GM12878 (cell line): ENCODE measurements around the gene ADAMTS2. TPM values are rescaled to one million over a fixed set of nuclear protein-coding genes. Genes with fewer than 3 reads are reported as not detected.

ENCODE experiments used
- ATAC-seq: fragments of 200-7000 bp; cut with Tn5 transposase; 3 replicates; pipeline ENCODE4 v1.9.1; 2020; ENCODE audit warnings: mild to moderate bottlenecking, moderate library complexity
- BruUV-seq: library from RNA; stranded (reverse); fragments of 400-500 nt; replicated peaks from 2 replicates; lab custom pipeline; 2021; lab: Mats Ljungman, UMichigan
- CTCF ChIA-PET: fragments of 300-600 bp; sonication (Branson Sonifier 250); formaldehyde crosslinking; extraction: SDS; loops from one replicate; lab custom pipeline; 2021; ENCODE audit warnings: inconsistent platforms; lab: Yijun Ruan, JAX
- POLR2A ChIA-PET: fragments of 350-600 bp; formaldehyde crosslinking; extraction: SDS; loops from one replicate; lab custom pipeline; 2021; ENCODE audit warnings: inconsistent platforms; lab: Charles Lee
- RAD21 ChIA-PET: fragments of 300-600 bp; sonication (Branson Sonifier 250); formaldehyde crosslinking; loops from one replicate; lab custom pipeline; 2023; ENCODE audit warnings: antibody characterized with exemption; ENCODE audit not compliant: unreplicated experiment; lab: Charles Lee
- SMC1A ChIA-PET: fragments of 300-600 bp; sonication (Branson Sonifier 250); formaldehyde crosslinking; loops from one replicate; lab custom pipeline; 2023; ENCODE audit not compliant: unreplicated experiment, uncharacterized antibody; lab: Charles Lee
- DNase-seq: peaks from one replicate; pipeline ENCODE4 v3.0.0-alpha.2; 2011; ENCODE audit warnings: low read depth, low spot score
- FAIRE-seq: peaks from 3 replicates; lab custom pipeline; 2011; peaks lifted over from hg19 to GRCh38; lab: Jason Lieb, UNC
- H2AFZ ChIP-seq: 2 replicates; pipeline ENCODE4 v1.6.0; 2011; ENCODE audit warnings: low read depth, low read length, control low read depth; ENCODE audit not compliant: control insufficient read depth
- H3K27ac ChIP-seq: 2 replicates; pipeline ENCODE4 v1.5.1; 2011; ENCODE audit warnings: control low read depth; ENCODE audit not compliant: control insufficient read depth, insufficient read depth
- H3K27me3 ChIP-seq, 2 experiments: replicated peaks in 1 of 2; 2 replicates each; pipeline versions ENCODE4 v1.6.0 to v1.6.1; 2011; ENCODE audit warnings: low read length in 1 of 2; ENCODE audit not compliant: control insufficient read depth in 2 of 2, insufficient read depth in 2 of 2
- H3K36me3 ChIP-seq, 2 experiments: 2 replicates each; pipeline ENCODE4 v1.5.1; 2011; ENCODE audit warnings: low read length in 1 of 2; ENCODE audit not compliant: control insufficient read depth in 2 of 2, insufficient read depth in 2 of 2
- H3K4me1 ChIP-seq: 2 replicates; pipeline ENCODE4 v1.6.1; 2011; ENCODE audit warnings: mild to moderate bottlenecking, low read length, moderate library complexity, mixed read lengths; ENCODE audit not compliant: control insufficient read depth, insufficient read depth
- H3K4me2 ChIP-seq: 2 replicates; pipeline ENCODE4 v1.6.0; 2011; ENCODE audit warnings: control low read depth; ENCODE audit not compliant: control insufficient read depth, insufficient read depth
- H3K4me3 ChIP-seq: fragments of 200-600 bp; sonication (generic); 2 replicates; pipeline ENCODE4 v1.5.1; 2016
- H3K79me2 ChIP-seq: 2 replicates; pipeline ENCODE4 v1.6.0; 2011; ENCODE audit warnings: low read length; ENCODE audit not compliant: control insufficient read depth, insufficient read depth
- H3K9ac ChIP-seq: 2 replicates; pipeline ENCODE4 v1.8.0; 2011; ENCODE audit warnings: low read length, control low read depth, mixed read lengths; ENCODE audit not compliant: control insufficient read depth, insufficient read depth
- H3K9me3 ChIP-seq: replicated peaks from 3 replicates; pipeline ENCODE4 v1.5.1; 2011; ENCODE audit warnings: mild to moderate bottlenecking, low read length; ENCODE audit not compliant: control insufficient read depth, insufficient read depth
- H4K20me1 ChIP-seq: 2 replicates; pipeline ENCODE4 v1.6.0; 2011; ENCODE audit not compliant: control insufficient read depth, insufficient read depth
- ATF7 ChIP-seq: fragments of 450-650 bp; IDR thresholded peaks from 2 replicates; pipeline ENCODE4 v1.6.1; 2016; ENCODE audit warnings: low read depth, mild to moderate bottlenecking
- CREM ChIP-seq: IDR thresholded peaks from 2 replicates; pipeline ENCODE4 v1.6.1; 2014; ENCODE audit warnings: antibody characterized with exemption, low read depth
- DPF2 ChIP-seq: fragments of 450-650 bp; IDR thresholded peaks from 2 replicates; pipeline ENCODE4 v1.6.1; 2017; ENCODE audit warnings: mild to moderate bottlenecking
- EED ChIP-seq: sonication (generic); IDR thresholded peaks from 2 replicates; pipeline ENCODE4 v1.6.1; 2016; ENCODE audit warnings: antibody characterized with exemption, low read depth
- EZH2 ChIP-seq: IDR thresholded peaks from 2 replicates; pipeline ENCODE4 v1.6.1; 2012; ENCODE audit warnings: low read depth, mild to moderate bottlenecking, control low read depth, inconsistent platforms, low read length, borderline replicate concordance; ENCODE audit not compliant: control insufficient read depth
- GATAD2B ChIP-seq: fragments of 450-650 bp; conservative IDR thresholded peaks from 2 replicates; pipeline ENCODE4 v1.6.1; 2017; ENCODE audit warnings: low read depth, mild to moderate bottlenecking, moderate library complexity
- IKZF1 ChIP-seq: fragments of 450-650 bp; conservative IDR thresholded peaks from 2 replicates; pipeline ENCODE4 v1.6.1; 2017; ENCODE audit warnings: antibody characterized with exemption, mild to moderate bottlenecking
- JUND ChIP-seq: IDR thresholded peaks from 2 replicates; pipeline ENCODE4 v1.6.1; 2012; ENCODE audit warnings: low read depth, mild to moderate bottlenecking, low read length, improper control_type of control experiment, moderate library complexity
- KAT2A ChIP-seq: conservative IDR thresholded peaks from 2 replicates; pipeline ENCODE4 v1.6.1; 2011; ENCODE audit warnings: low read depth, low read length; ENCODE audit not compliant: control insufficient read depth
- KDM1A ChIP-seq: fragments of 200-600 bp; sonication (generic); IDR thresholded peaks from 2 replicates; pipeline ENCODE4 v1.6.1; 2016; ENCODE audit warnings: borderline replicate concordance
- MEF2B ChIP-seq: fragments of 450-650 bp; IDR thresholded peaks from 2 replicates; pipeline ENCODE4 v1.6.1; 2018; ENCODE audit warnings: mild to moderate bottlenecking, moderate library complexity; ENCODE audit not compliant: partially characterized antibody, poor library complexity, severe bottlenecking
- RCOR1 ChIP-seq: conservative IDR thresholded peaks from 2 replicates; pipeline ENCODE4 v1.6.1; 2012; ENCODE audit warnings: low read depth, low read length, improper control_type of control experiment
- SP1 ChIP-seq: IDR thresholded peaks from one replicate; pipeline ENCODE4 v1.6.1; 2011; ENCODE audit warnings: low read depth, low read length
- SREBF2 ChIP-seq: IDR thresholded peaks from 2 replicates; pipeline ENCODE4 v1.6.1; 2012; ENCODE audit warnings: mild to moderate bottlenecking, low read length
- SUPT20H ChIP-seq: IDR thresholded peaks from 2 replicates; pipeline ENCODE4 v1.6.1; 2011; ENCODE audit warnings: low read depth, mild to moderate bottlenecking, low read length, moderate library complexity, borderline replicate concordance; ENCODE audit not compliant: control insufficient read depth
- TCF7 ChIP-seq: IDR thresholded peaks from 2 replicates; pipeline ENCODE4 v1.6.1; 2014; ENCODE audit warnings: antibody characterized with exemption, borderline replicate concordance
- YBX1 ChIP-seq: fragments of 450-650 bp; IDR thresholded peaks from 2 replicates; pipeline ENCODE4 v1.6.1; 2016; ENCODE audit warnings: antibody characterized with exemption
- ZNF24 ChIP-seq: fragments of 450-650 bp; IDR thresholded peaks from 2 replicates; pipeline ENCODE4 v1.6.1; 2017; ENCODE audit warnings: antibody characterized with exemption, mild to moderate bottlenecking
- WGBS: methylation state at CpG from one replicate; pipeline ENCODE4 v1.1.6; 2016; ENCODE audit warnings: low lambda C conversion rate; ENCODE audit not compliant: insufficient replicate concordance, insufficient coverage; ENCODE audit errors: missing lambda C conversion rate; 5-methylcytosine and 5-hydroxymethylcytosine counted together
- in situ Hi-C: fragments of 300-500 bp; cut with MboI; formaldehyde crosslinking; loops from 9 replicates; pipeline ENCODE4 v1.14.3; 2018; ENCODE audit warnings: mixed read lengths
- intact Hi-C: fragments of 100-400 bp; cut with micrococcal nuclease; formaldehyde crosslinking; loops from one replicate; pipeline ENCODE4 v1.14.2; 2022; ENCODE audit not compliant: unreplicated experiment
- polyA plus RNA-seq, 11 experiments: library from polyadenylated mRNA; depleted of rRNA in 4 of 11; unstranded in 6 of 11; stranded (reverse) in 5 of 11; fragments of >200 nt; fragmentation: Nextera tagmentation in 4 of 11; fragmentation: Illumina TruSeq in 1 of 11; extraction: Ambion mirVana in 4 of 11; extraction: Trizol in 1 of 11; gene quantifications; 1 replicate in 1 of 11; 2 replicates in 10 of 11; pipeline versions ENCODE4 v1.2.1 to v1.2.3, GENCODE V29; 2011 to 2016; ENCODE audit warnings: inconsistent platforms in 2 of 11, missing spikeins in 2 of 11, low read depth in 1 of 11
- total RNA-seq, 4 experiments: library from RNA; depleted of rRNA in 3 of 4; stranded (reverse); fragments of >200 nt in 3 of 4; fragmentation: Illumina TruSeq in 1 of 4; extraction: Trizol in 1 of 4; gene quantifications; 2 replicates each; pipeline versions ENCODE4 v1.2.1 to v1.2.3, GENCODE V29; 2013 to 2021

Gene ADAMTS2
- total and polyA plus RNA-seq, 10 of the 15 experiments (the other 5 are each of a cell fraction or from before 2014, with no cell fraction given): 0.03 to 0.05 TPM; not detected in 8

GRCh38 chr5:179143446-179143845 lies 201.8 kb downstream of the ADAMTS2 start:
- Histone ChIP-seq H3K9ac (no peak overlapping the region), H3K9me3 (peaks cover 3% of the 10 kb centered on the region; the same call in 1 of the 3 replicates), H3K36me3 (no peaks in the 10 kb centered on the region), H3K79me2 (no peaks in the 10 kb centered on the region), H3K27me3 (no peaks in the 10 kb centered on the region), H3K4me1 (no peaks in the 10 kb centered on the region), H3K4me3 (no peak overlapping the region), H4K20me1 (no peaks in the 10 kb centered on the region), H3K4me2 (no peak overlapping the region)
- BruUV-seq: no TSS peak
- WGBS: 35% methylated on average over 7 of the region's 7 CpGs
- ChIA-PET RAD21 (no interaction called here), CTCF (no interaction called here), POLR2A (no interaction called here), SMC1A (no interaction called here)
- ATAC-seq: no peak
- no peak for TF ChIP-seq TCF7
- no peak for TF ChIP-seq IKZF1
- no peak for TF ChIP-seq KDM1A
- no peak for TF ChIP-seq YBX1
- TF ChIP-seq GATAD2B: no peak
- TF ChIP-seq CREM: no peak
- TF ChIP-seq SREBF2: no peak
- TF ChIP-seq, all 136 proteins: peak for 0
- no peak overlapping the region for H2AFZ ChIP-seq
- intact Hi-C loops: no loop called here
- H3K27ac ChIP-seq: no peak overlapping the region
- no peak for FAIRE-seq
- in situ Hi-C loops: no loop called here
- no peak for DNase-seq

GRCh38 chr5:179142434-179143198 lies 202.6 kb downstream of the ADAMTS2 start:
- POLR2A ChIA-PET: no interaction called here
- H4K20me1 ChIP-seq: no peaks in the 10 kb centered on the region
- intact Hi-C loops: no loop called here
- in situ Hi-C loops: no loop called here
- H3K27ac ChIP-seq: no peak overlapping the region
- FAIRE-seq: no peak
- no peak for TF ChIP-seq CREM
- TF ChIP-seq KDM1A: no peak
- no peak for TF ChIP-seq SUPT20H
- no peak for TF ChIP-seq EZH2
- no peak for TF ChIP-seq JUND
- no peak for TF ChIP-seq EED
- no peak for TF ChIP-seq KAT2A
- no peak for TF ChIP-seq RCOR1
- no peak for TF ChIP-seq ZNF24
- no peak for TF ChIP-seq SP1
- no peak for TF ChIP-seq ATF7
- TF ChIP-seq DPF2: no peak
- no peak for TF ChIP-seq MEF2B
- TF ChIP-seq, all 136 proteins: peak for 0
- ChIA-PET SMC1A (no interaction called here), CTCF (interaction anchor here (0.6 kb wide), 1 partner anchor 1067 kb away, joined by 3 read pairs; no protein-coding TSS in a partner anchor), RAD21 (no interaction called here)
- DNase-seq (no peak), ATAC-seq (no peak)
- no peaks in the 10 kb centered on the region for H3K36me3 ChIP-seq
- BruUV-seq: no TSS peak
- peaks cover 1% of the 10 kb centered on the region; the same call in 1 of the 3 replicates for H3K9me3 ChIP-seq
- no peak overlapping the region for H3K4me3 ChIP-seq
- no peak overlapping the region for H2AFZ ChIP-seq
- H3K4me1 ChIP-seq: no peaks in the 10 kb centered on the region
- 29% methylated on average over 3 of the region's 3 CpGs for WGBS
- H3K4me2 ChIP-seq: no peak overlapping the region
- H3K27me3 ChIP-seq: no peaks in the 10 kb centered on the region
- H3K9ac ChIP-seq: no peak overlapping the region
- no peaks in the 10 kb centered on the region for H3K79me2 ChIP-seq
